Ishikawa (cell line): ENCODE data around the gene ADAM33.
A peak's percentile ranks its signal among the peaks of the same experiment; 100 is the strongest.

ENCODE experiments used
- CEBPB ChIP-seq: IDR thresholded peaks from 2 replicates; pipeline ENCODE4 v1.6.1; 2012
- CREB1 ChIP-seq: IDR thresholded peaks from 2 replicates; pipeline ENCODE4 v1.6.1; 2012; ENCODE audit warnings: low read depth
- EGR1 ChIP-seq: IDR thresholded peaks from 2 replicates; pipeline ENCODE4 v1.6.1; 2012
- EP300 ChIP-seq: IDR thresholded peaks from 2 replicates; pipeline ENCODE4 v1.6.1; 2012; ENCODE audit warnings: borderline replicate concordance
- FOXM1 ChIP-seq: IDR thresholded peaks from 2 replicates; pipeline ENCODE4 v1.6.1; 2012; ENCODE audit warnings: low read depth, borderline replicate concordance
- MAX ChIP-seq: IDR thresholded peaks from 2 replicates; pipeline ENCODE4 v1.6.1; 2012
- NFIC ChIP-seq: IDR thresholded peaks from 2 replicates; pipeline ENCODE4 v1.6.1; 2012
- RAD21 ChIP-seq: IDR thresholded peaks from 2 replicates; pipeline ENCODE4 v1.6.1; 2012; ENCODE audit warnings: low read depth
- REST ChIP-seq: IDR thresholded peaks from 2 replicates; pipeline ENCODE4 v1.6.1; 2012; ENCODE audit warnings: low read depth, mild to moderate bottlenecking
- TAF1 ChIP-seq: IDR thresholded peaks from 2 replicates; pipeline ENCODE4 v1.6.1; 2012; ENCODE audit warnings: low read depth, mild to moderate bottlenecking
- TCF12 ChIP-seq: IDR thresholded peaks from 2 replicates; pipeline ENCODE4 v1.6.1; 2012; ENCODE audit warnings: low read depth
- TEAD4 ChIP-seq: IDR thresholded peaks from 2 replicates; pipeline ENCODE4 v1.6.1; 2012
- USF1 ChIP-seq: IDR thresholded peaks from 2 replicates; pipeline ENCODE4 v1.6.1; 2012
- YY1 ChIP-seq: IDR thresholded peaks from 2 replicates; pipeline ENCODE4 v1.6.1; 2012; ENCODE audit warnings: low read depth

- TF ChIP-seq USF1 = no peak
- no peak for TF ChIP-seq CREB1
- TF ChIP-seq EP300 = no peak
- no peak for TF ChIP-seq TEAD4
- no peak for TF ChIP-seq REST
- TF ChIP-seq MAX = no peak
- no peak for TF ChIP-seq FOXM1
- no peak for TF ChIP-seq YY1
- TF ChIP-seq RAD21 = peak; percentile 43
- TF ChIP-seq TCF12 = no peak
- no peak for TF ChIP-seq EGR1
- TF ChIP-seq TAF1 = no peak
- TF ChIP-seq CEBPB = no peak
- no peak for TF ChIP-seq NFIC
Observed at GRCh38 chr20:3632311-3633004, 49.4 kb downstream of the ADAM33 start.
